Fibroblast of skin of back (primary cell): Measurements from ENCODE around the gene ARHGEF40.

Experiments
- DNase-seq: peaks from one replicate; pipeline ENCODE4 v3.0.0-alpha.2; 2013

The ARHGEF40 gene

GRCh38 chr14:21039585-21040369 is 30.3 kb upstream of the ARHGEF40 start:
- DNase-seq = peak; percentile 61

GRCh38 chr14:21040370-21040925 is 29.7 kb upstream of the ARHGEF40 start:
- no peak for DNase-seq

- peak; percentile 12 for DNase-seq
Measured at GRCh38 chr14:21040941-21041340, 29.2 kb upstream of the ARHGEF40 start.

- DNase-seq = peak; percentile 26
Measured at GRCh38 chr14:21041676-21042433, 28.2 kb upstream of the ARHGEF40 start, which contains the start of gene RNASE7. Gene RNASE7, plus strand, starts transcription at chr14:21042362. Its CDS starts 631 bp downstream, at chr14:21042993.

- no peak for DNase-seq
Measured at GRCh38 chr14:21042918-21043317, 27.2 kb upstream of the ARHGEF40 start.

- DNase-seq = no peak
Measured at GRCh38 chr14:21043387-21043973, 26.6 kb upstream of the ARHGEF40 start.

- DNase-seq = no peak
Measured at GRCh38 chr14:21043974-21044618, 26.0 kb upstream of the ARHGEF40 start.

- peak; percentile 38 for DNase-seq
Measured at GRCh38 chr14:21047378-21047781, 22.7 kb upstream of the ARHGEF40 start.

GRCh38 chr14:21048638-21049037 is 21.5 kb upstream of the ARHGEF40 start:
- DNase-seq = no peak

GRCh38 chr14:21049271-21049673 is 20.8 kb upstream of the ARHGEF40 start:
- DNase-seq = peak; percentile 56

GRCh38 chr14:21050597-21050996 is 19.5 kb upstream of the ARHGEF40 start:
- DNase-seq = no peak

GRCh38 chr14:21053184-21054122 is 16.7 kb upstream of the ARHGEF40 start:
- DNase-seq = no peak

GRCh38 chr14:21054123-21054767 is 15.9 kb upstream of the ARHGEF40 start:
- DNase-seq = no peak

GRCh38 chr14:21054768-21055145 is 15.3 kb upstream of the ARHGEF40 start:
- no peak for DNase-seq

GRCh38 chr14:21055432-21056117 is 14.5 kb upstream of the ARHGEF40 start:
- DNase-seq = no peak

GRCh38 chr14:21056520-21057163 is 13.5 kb upstream of the ARHGEF40 start:
- DNase-seq = peak; percentile 60

GRCh38 chr14:21057803-21058675 is 12.1 kb upstream of the ARHGEF40 start, which contains the start of gene RNASE8:
Gene RNASE8, plus strand, starts transcription at chr14:21057822. Its CDS starts 71 bp downstream, at chr14:21057893.
- peak; percentile 38 for DNase-seq

GRCh38 chr14:21058903-21059302 is 11.2 kb upstream of the ARHGEF40 start:
- no peak for DNase-seq
